H4 (cell line): ENCODE data around the gene AAK1. TPM values are rescaled to one million over a fixed set of nuclear protein-coding genes. Genes with fewer than 3 reads are reported as not detected.
"Not testable (repeated sequence)": the region's sequence is repeated elsewhere in the genome, so short reads cannot be mapped to it uniquely, and the experiment has no call there.

Source experiments
- DNase-seq: peaks from one replicate; pipeline ENCODE4 v3.0.0-alpha.2; 2015; ENCODE audit warnings: low spot score
- total RNA-seq: library from RNA; depleted of rRNA; stranded (reverse); fragments of >200 nt; shearing (Covaris generic); gene quantifications from 2 replicates; pipeline ENCODE4 v1.2.3, GENCODE V29; 2014

The AAK1 gene
- total RNA-seq, 1 experiment from 2014 or later: 19.8 TPM

DNA sequence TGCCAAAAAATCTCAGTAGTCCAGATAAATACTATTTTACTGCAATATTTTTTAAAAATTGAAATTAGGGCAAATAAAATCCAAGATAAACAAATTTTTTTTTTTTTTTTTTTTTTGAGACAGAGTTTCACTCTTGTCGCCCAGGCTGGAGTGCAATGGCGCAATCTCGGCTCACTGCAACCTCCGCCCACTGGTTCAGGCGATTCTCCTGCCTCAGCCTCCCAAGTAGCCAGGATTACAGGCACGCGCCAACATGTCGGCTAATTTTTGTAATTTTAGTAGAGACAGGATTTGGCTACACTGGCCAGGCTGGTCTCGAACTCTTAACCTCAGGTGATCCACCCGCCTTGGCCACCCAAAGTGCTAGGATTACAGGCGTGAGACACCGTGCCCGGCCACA, 68.2 kb downstream of the AAK1 start:
- DNase-seq: not testable (repeated sequence)

DNA sequence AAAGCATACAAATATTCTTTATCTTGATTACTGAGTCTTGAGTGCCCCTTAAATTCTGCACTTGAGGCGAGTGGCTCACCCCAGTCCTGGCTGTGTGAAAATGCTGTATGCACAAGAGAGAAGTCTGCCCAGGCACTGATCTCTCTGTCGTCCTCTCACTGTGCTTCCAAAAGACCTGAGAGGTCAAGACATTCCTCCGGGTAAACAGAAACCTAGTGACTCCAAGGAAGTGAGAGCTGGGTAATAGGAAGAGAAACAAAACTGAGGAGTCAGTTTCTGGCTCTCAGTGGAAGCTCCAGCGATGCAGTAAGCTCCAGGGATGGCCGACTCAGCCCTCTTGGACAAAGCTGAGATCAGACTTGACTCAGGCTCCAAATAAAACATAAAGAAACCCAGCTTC, 70.9 kb downstream of the AAK1 start:
- DNase-seq: no peak

DNA sequence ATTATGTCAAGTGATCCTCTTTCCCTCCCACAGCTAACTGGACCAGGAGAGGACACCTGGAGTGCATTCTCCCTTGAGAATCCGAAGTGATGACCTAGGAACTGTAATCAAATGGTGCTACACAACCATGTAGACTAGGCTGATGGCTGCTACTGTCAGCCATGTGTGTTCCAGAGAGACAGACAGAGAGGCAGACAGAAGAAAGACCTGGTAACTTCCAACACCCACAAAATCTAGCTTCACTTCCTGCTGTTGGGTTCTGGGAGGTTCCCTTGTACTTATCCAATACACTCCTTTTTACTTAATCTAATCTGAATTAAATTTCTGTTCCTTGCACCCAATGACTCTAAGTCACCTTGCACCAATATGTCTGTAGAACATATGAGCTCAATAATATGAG, 72.3 kb downstream of the AAK1 start:
- no peak for DNase-seq

DNA sequence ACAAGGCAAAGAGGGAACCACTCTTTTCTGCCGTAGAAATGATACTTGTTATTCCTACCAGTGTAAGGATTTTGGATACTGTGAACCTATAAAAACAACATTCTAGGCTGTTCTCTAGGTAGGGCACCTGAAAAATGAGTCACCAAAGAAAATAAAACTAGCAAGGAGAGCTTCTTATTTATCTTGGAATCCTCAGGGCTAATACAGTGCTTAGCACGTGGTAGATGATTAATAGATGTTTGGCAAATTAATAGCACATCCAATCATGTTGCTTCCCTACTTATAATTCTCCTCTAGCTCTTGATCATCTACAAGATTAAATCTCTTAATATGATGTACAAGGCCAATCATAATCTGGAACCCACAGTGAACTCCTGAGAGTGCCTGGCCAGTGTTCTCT, 73.1 kb downstream of the AAK1 start:
- no peak for DNase-seq

DNA sequence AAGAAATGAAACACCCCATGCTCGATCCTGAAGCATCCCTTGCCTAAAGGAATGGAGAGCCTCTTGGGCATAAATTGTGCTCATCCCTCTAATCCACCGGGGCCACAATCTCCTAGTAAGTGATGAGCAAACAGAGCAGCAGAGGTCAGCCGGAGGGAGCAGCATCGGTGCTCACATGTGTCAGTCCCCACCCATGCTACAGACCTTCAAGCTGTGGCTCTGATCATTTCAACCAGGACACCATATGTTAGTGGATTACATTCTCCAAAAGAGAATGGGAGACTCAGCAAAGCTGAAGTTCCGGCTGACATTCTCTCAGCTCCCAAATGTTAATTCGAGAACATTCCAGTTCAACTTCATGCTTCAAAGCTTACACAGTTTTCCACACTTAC, 75.6 kb downstream of the AAK1 start:
- DNase-seq: no peak

DNA sequence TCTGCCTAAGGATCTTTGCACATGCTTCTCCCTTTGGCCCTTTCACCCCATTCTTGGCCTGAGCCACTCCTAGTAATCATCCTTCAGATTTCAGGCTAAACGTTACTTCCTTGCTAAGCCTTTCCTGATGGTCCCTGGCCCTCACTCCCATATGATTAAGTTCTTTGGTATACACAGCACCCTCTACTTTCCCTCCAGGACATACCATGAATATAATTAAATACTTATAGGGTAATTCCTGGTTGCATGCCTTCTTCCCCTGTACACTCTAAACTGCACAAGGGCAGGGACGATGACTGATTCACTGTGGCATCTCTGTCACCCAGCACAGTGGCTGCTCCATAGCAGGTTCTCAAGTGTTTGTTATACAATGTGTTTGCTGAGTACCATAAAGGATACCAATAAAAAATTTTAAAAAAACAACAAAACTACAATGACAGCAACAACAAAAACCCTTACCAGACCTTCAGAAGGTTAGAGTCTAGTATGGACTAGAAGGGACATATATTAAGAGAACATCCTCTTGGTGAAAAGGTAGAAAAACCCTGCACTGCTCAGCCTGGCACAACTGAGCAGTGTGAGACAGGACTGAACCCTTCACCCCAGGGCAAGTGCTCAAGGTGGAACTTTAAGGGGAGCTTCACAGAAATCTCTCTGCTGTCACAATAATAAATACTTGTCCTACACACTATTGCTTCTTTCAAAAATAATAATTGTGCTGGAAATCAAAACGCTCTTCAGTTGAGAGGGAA, 76.2 kb downstream of the AAK1 start:
- no peak for DNase-seq

DNA sequence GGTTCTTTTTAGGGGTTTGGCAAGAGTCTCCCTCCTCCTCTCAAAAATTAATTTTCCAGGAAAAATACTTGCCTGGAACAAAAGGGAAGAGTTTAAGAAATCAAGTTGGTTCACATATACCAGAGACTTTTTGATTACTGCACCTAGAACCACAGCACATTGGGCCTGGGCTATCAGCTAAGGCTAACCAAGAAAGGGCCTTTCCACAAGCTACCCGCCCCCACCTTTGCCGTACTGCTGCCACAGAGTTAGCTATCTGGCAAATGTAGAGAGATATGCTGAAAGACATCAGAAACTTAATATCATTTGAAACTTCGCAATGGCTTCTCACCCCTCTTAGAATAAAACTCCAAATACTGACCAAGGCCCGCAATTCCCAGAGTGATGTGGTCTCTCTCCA, 76.9 kb downstream of the AAK1 start:
- DNase-seq: no peak

DNA sequence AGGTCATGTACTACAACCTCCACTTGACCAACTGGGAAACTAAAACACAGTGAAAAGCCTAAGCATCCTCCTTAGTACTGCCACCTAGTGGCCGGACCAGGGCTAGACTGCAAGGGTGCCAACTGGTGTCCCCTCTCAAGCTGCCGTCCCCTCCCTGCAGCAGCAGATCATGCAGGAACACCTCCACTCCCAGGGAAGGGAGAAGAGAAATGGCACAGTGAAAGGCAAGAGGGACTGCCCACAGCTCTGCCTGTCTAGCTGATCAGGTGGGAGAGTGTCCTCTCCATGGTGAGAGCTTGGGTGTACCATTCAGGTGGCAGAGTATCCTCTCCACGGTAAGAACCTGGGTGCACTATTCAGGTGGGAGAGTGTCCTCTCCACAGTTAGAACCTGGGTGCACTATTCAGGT, 78.1 kb downstream of the AAK1 start:
- DNase-seq: peak; percentile 41

DNA sequence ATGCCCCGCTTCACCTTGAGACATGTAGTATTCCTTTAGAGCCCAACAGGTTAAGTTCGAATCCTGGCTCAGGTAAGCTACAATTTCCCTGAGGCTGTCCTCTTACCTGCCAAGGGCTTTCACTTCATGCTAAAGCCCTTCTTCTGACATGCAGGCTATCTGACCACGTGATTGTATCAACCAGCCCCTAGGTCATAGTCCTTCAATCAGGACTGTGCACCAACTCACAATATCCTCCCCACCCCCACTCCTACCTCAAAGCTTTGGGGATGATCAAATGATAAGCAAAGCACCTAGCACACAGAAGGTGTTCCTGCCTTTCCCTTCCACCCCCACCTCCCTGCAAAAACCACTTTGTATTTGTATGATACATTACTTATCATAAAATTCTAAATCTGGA, 78.9 kb downstream of the AAK1 start:
- DNase-seq: no peak

DNA sequence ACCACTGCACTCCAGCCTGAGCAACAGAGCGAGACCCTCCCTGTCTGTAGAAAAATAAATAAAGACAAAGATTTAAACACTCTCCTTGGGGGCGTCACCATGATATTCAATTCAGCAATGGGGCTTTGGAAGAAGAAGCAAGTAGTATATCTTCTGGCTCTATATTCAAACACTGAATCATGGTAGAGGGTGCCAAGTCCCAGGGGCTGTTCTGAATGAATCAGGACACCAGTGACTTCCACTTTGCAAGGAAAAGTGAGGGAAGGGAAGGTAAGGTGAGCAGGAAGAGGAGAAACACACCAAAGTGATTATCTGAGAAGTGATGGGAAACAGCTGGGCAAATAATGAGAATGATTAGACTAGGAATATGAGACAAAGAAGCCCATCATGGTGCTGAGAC, 80.5 kb downstream of the AAK1 start:
- DNase-seq: no peak

DNA sequence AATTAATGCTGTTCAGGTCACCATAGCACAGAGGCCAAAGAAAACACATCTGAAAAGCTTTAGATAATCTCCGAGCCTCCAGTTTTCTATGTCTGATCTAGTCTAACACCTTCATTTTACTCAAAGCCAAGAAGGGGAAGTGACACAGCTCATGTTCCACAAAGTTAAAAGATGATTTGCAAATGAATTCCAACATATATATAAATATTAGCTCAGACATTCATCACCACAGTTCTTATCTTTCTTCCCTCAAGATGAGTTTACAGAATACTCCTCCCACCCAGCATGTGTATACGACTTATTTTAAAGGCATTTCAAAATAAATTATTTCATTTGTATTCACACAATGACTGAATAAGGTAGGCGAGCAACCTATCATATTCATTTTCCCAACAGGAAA, 82.4 kb downstream of the AAK1 start:
- no peak for DNase-seq

DNA sequence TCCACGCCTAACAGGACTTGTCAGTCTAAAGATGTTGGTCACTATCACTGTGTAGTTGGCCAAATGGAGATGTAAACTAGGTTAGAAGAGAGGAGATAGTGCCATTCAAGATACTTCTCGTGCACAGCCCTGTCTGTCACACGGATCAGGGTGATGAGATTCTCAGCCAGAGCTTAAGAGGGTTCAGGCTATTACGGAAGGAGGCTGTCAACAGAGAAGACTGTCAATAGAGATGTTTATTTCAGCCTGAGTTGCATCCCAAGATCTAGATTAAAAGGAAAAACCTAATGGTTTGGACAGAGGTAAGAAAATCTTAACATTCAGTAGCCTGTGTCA, 83.4 kb downstream of the AAK1 start:
- DNase-seq: no peak

DNA sequence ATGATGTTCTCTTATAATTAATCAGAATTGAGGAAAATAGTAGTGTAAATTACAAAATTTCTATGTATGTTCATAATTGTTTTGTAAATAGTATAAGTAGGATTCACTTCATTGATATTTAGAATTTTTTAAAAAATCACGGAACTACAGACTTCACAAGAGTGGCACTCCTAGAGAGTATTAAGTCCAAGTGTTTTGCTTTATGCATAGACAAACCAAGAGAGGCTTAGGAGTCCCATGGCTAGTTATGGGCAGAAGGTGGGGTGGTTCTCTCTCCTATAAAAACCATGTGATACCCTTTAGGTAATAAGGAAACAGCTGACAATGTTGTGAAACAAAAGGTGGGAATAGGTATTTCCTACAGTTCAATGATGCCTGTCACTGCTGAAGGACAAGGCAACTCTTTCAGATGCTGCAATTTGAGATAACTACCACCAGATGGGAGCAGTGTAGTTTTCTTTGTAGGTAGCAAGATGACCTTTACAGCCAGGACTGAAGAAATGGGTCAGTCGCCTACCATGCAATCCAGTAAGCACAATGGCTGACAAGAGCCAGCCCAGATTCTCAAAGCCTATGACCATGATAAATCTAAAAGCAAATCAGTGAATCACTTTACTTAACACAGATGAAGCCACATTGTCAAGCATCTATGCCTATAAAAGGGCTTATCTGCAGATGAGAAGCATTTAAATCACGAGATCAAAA, 83.9 kb downstream of the AAK1 start:
- DNase-seq: peak; percentile 46

DNA sequence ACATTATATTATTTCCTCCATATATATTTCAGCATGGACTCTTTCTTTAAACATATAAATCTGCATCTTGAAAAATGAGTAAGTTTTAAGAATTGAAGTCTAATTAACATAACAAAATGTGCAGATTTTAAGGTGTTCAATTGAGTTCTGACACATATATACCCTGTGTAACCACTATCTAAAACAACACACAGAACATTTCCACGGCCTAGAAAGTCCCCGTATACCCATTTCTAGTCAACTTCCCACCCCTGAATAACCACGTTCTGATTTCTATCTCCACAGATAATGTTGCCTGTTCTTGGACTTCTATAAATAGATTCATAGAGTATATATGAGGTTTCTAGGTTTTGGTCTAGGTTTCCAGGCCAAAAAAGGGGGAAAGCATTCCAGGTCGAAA, 87.5 kb downstream of the AAK1 start:
- DNase-seq: no peak

DNA sequence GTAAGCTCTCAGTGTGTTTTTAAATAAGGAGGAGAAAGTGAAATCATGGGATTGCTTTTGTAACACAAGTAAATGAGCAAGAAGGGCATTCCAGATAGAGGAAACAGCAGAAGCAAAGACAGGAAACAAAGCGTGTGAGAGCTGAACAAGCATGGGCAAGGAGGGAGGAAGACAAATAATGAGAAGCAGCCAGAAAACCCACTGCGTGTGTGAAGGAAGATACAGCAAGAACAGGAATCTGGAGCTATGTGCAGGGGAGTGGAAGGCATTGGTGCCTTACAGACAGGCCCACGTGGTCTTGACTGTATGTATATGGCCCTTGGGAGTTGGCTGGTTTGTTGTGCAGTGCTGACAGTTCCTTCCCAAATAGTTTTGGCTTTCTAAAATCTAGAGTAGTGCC, 88.6 kb downstream of the AAK1 start:
- no peak for DNase-seq

DNA sequence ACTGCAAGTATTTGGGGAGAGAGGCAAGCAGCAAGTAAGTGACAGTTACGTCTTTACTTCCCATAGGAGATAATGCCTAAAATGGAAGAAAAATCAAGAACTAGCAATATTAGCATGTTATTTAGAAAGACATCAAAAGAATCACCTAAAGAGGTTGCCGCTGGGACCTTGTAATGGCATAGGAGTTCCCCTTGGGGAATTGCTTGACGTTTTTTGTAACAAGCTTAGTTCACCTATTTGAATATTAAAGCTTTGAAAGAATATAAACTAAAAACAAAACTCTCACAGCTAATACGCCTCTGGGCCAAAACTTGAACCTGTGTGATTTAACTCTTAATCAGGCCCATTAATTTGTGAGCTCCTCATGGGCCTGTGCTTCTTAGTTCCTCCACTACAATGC, 89.0 kb downstream of the AAK1 start:
- DNase-seq: no peak

DNA sequence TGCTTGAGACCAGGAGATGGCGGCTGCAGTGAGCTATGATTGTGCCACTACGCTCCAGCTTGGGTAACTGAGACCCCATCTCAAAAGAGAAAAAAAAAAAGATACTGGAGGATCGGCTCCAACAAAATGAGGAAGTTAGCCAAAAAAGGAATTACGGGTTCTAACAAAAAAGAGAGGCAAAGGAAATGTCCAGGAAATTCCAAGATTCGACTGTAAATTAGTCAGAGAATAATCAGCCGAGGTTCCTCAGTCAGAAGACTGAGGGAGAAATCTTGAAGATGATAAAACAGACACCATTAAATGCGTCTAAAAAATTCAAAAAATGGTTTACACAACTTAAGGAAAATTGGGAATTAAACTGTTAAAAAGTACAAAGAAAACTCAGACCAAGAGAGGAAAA, 89.5 kb downstream of the AAK1 start:
- no peak for DNase-seq

DNA sequence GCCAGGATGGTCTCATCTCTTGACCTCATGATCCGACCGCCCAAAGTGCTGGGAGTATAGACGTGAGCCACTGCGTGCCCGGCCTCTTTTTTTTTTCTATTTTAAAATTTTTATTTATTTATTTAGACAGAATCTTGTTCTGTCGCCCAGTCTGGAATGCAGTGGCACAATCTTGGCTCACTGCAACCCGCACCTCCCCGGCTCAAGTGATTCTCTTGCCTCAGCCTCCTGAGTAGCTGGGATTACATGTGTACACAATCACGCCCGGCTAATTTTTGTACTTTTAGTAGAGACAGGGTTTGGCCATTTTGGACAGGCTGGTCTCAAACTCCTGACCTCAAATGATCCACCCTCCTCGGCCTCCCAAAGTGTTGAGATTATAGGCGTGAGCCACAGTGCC, 93.0 kb downstream of the AAK1 start:
- DNase-seq: not testable (repeated sequence)

DNA sequence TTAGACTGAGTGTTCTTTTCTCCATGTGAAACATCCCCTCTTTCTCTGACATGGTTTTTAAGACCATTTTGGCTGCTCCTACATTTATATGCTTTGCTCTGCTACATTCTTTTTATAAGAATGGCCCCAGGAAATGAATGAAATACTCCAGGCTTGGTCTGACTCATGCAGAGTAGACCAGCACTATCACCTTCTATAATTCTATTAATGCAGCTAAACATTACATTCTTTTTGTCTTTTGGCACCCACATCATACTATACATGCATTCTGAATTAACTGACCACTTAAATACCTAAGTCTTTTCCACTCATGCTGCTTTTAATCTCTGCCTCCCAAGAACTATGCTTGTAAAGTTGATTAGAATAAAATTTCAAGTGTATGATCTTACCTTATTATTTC, 94.1 kb downstream of the AAK1 start:
- no peak for DNase-seq

DNA sequence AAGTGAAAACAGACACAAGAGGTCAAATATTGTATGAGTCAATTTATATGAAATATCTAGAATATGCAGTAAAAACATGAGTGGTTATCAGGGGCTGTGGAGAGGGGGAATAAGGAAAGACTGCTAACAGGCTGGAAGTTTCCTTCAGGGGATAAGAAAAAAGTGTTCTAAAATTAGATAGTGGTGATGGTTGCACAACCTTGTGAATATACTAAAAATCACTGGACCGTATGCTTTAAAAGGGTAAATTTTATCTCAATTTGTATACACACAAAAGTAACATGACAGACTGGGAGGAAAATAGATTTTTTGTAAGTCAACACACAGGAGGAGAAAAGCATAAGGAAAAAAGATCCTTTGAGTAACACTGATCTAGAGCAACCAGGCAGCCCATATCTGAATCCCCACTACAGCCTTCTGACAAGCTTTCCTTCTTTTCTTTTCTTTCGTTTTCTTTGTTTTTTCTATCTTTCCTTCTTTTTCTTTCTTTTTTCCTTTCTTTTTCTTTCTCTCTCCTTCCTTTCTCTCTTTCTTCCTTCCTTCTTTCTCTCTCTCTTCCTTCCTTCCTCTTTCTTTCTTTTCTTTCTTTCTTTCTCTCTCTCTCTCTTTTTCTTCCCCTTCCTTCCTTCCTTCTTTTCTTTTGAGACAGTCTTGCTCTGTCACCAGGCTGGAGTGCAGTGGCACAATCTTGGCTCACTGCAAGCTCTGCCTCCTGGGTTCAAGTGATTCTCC, 95.4 kb downstream of the AAK1 start:
- no peak for DNase-seq

DNA sequence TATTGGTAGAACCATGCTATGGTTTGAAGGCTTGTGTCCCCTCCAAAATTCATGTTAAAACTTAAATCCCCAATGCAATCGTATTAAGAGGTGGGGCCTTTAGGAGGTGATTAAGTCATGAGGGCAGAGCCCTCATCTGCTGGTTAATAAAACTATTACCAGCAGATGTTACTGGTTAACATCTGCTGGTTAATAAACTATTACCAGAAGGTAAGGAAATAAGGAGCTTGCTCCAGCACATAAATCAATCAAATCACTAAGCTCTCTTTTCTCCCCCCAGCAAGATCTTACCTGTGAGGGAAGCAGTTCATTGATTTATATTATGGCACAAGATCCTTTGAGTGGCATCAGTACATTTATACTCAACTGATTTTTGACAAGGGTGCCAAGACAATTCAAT, 96.9 kb downstream of the AAK1 start:
- DNase-seq: no peak

DNA sequence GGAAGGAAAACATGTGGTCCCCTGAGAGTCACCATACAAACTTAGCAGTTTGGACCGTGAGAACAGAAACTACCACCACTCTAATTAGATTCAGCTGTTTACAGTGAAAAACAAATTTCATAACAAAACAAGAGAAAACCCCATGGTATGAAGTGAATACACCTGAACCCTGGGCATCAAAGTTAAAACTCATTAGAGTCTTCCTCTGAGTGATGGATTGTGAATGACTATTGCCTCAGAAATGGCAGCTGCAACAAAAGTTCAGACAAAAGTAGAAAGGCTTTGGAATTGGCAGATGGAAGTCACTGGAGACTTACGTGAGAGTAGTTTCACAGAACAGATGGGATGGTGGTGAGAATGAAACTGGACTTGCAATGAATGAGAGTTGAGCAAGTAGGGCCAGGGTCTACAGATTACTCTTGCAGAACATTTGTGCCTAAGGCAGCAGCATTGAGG, 98.0 kb downstream of the AAK1 start:
- DNase-seq: no peak

DNA sequence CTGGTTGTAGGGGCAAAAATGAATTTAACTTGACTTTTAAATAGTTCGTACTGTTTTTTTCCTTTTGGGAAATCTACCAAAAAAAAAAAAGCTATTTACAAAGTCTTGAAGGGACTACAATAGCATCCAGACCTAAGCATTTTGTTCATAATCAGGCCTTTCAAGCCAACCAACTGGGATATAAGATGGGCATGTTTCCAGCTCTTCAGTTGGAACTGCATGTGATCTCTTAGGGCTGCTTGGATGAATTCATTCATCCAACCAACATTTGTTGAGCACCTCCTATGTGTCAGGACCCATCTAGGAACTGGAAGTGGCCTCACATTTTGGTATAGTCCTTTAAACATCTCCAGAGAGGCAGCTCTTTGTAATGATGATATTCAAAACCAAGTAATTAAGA, 98.6 kb downstream of the AAK1 start:
- DNase-seq: no peak
